Urinary bladder (tissue), 4 donors: ENCODE results near the gene CRAMP1. TPM values are rescaled to one million over a fixed set of nuclear protein-coding genes. Genes with fewer than 3 reads are reported as not detected.

Source experiments
- DNase-seq: peaks from one replicate; pipeline ENCODE4 v3.0.0-alpha.2; 2015; ENCODE audit errors: extremely low spot score
- H3K27ac ChIP-seq: one replicate; pipeline ENCODE4 v1.5.1; 2013; ENCODE audit warnings: low read depth, mild to moderate bottlenecking, moderate library complexity
- H3K36me3 ChIP-seq: one replicate; pipeline ENCODE4 v1.6.1; 2013; ENCODE audit warnings: mild to moderate bottlenecking, moderate library complexity; ENCODE audit not compliant: insufficient read depth
- H3K4me1 ChIP-seq: one replicate; pipeline ENCODE4 v1.6.1; 2013; ENCODE audit warnings: mild to moderate bottlenecking, moderate library complexity; ENCODE audit not compliant: insufficient read depth
- H3K4me3 ChIP-seq: one replicate; pipeline ENCODE4 v1.5.1; 2013; ENCODE audit warnings: low read depth, low read length
- WGBS: extraction: QIAGEN DNeasy Blood & Tissue Kit; methylation state at CpG from one replicate; pipeline ENCODE4 v1.1.7; 2013; 5-methylcytosine and 5-hydroxymethylcytosine counted together
- polyA plus RNA-seq: library from polyadenylated mRNA; stranded (reverse); fragments of 200-250 nt; gene quantifications from one replicate; pipeline ENCODE4 v1.2.3, GENCODE V29; 2013
- total RNA-seq: library from RNA; depleted of rRNA; stranded (reverse); fragments of >200 nt; gene quantifications from one replicate; pipeline ENCODE4 v1.2.3, GENCODE V29; 2014
- donor health status: healthy with polysubstance abuse.
- donor health status: healthy.

Gene CRAMP1
- total and polyA plus RNA-seq, 2 donors: 10.3 to 11.2 TPM

- Histone ChIP-seq H3K36me3 (no peaks in the 10 kb centered on the region), H3K4me3 (no peak overlapping the region), H3K4me1 (no peaks in the 10 kb centered on the region), H3K27ac (no peak overlapping the region)
- DNase-seq: no peak
- WGBS: 97% methylated on average over 13 of the region's 13 CpGs
These were observed 20.4 kb downstream of the CRAMP1 start for GRCh38 chr16:1632638-1632970.

- no peak for DNase-seq
- H3K36me3 ChIP-seq: no peaks in the 10 kb centered on the region
- 92% methylated on average over 12 of the region's 12 CpGs for WGBS
These were observed 21.1 kb downstream of the CRAMP1 start for GRCh38 chr16:1633310-1633709.

GRCh38 chr16:1634541-1634940 lies 22.4 kb downstream of the CRAMP1 start:
- WGBS: 97% methylated on average over 12 of the region's 12 CpGs
- H3K4me1 ChIP-seq: no peaks in the 10 kb centered on the region
- no peak overlapping the region for H3K27ac ChIP-seq
- H3K36me3 ChIP-seq: no peaks in the 10 kb centered on the region
- H3K4me3 ChIP-seq: no peak overlapping the region
- DNase-seq: no peak

More at GRCh38 chr16:1633310-1633709, 21.1 kb downstream of the CRAMP1 start:
- Histone ChIP-seq H3K27ac (no peak overlapping the region), H3K4me1 (no peaks in the 10 kb centered on the region), H3K4me3 (no peak overlapping the region)

DNA sequence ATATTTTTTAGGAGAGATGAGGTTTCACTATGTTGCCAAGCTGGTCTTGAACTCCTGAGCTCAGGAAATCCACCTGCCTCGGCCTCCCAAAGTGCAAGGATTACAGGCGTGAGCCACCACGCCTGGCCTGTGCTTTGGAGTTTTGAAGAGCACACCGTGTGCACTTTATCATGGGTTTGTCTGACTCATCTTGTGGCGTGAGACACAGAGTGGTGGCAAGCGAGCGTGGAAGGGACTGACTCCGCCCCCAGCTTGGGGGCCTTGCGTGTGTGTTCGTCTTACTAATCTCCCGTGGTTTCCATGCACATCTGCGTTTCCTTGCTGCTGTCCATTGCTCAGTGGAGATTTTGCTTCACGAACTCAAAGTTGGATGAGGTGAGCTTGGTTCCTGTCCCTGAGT lies 22.9 kb downstream of the CRAMP1 start:
- Histone ChIP-seq H3K27ac (no peak overlapping the region), H3K4me3 (no peak overlapping the region), H3K4me1 (no peaks in the 10 kb centered on the region), H3K36me3 (no peaks in the 10 kb centered on the region)
- WGBS: 93% methylated on average over 13 of the region's 13 CpGs
- no peak for DNase-seq

DNA sequence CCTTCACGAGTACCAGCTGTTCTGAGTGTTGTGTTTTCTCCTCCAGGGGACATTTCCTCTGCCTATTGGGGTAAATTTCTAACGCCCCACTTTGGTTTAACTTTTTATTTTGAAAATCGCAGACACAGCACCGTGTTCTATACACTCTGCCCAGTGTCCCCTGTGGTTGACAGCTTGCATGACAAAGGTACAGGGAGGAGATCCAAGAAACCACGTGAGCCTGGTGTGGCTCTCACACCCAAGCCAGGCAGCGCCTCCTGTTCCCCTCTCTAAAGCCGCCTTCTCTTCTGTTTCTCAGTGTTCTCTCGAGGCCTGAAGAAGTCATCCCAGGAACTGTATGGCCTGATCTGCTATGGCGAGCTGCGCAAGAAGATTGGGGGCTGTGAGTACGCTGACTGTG lies 25.4 kb downstream of the CRAMP1 start:
- no peak overlapping the region for H3K27ac ChIP-seq
- no peak overlapping the region for H3K4me3 ChIP-seq
- H3K36me3 ChIP-seq: peaks cover 2% of the 10 kb centered on the region
- no peaks in the 10 kb centered on the region for H3K4me1 ChIP-seq
- DNase-seq: no peak
- 93% methylated on average over 11 of the region's 11 CpGs for WGBS

GRCh38 chr16:1638757-1639156 lies 26.6 kb downstream of the CRAMP1 start:
- Histone ChIP-seq H3K4me1 (no peaks in the 10 kb centered on the region), H3K4me3 (no peak overlapping the region), H3K36me3 (peaks cover 2% of the 10 kb centered on the region), H3K27ac (no peak overlapping the region)
- 94% methylated on average over 8 of the region's 8 CpGs for WGBS
- DNase-seq: no peak

DNA sequence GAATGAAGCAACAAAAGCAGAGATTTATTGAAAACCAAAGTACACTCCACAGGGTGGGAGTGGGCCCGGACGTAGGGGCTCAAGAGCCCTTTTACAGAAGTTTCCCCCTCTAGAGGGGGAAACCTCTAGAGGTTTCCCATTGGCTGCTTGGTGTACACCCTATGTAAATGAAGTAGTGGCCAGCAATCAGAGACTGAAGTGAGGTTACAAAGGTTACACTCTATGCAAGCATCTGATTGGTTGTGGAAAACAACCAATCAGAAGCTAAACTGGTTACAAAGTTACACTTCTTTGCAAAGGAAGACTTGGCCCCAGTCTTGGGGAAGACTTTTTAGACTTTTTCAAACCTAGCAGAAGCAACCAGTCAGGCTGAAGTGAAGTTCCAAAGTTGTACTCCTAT lies 27.1 kb downstream of the CRAMP1 start:
- no peak overlapping the region for H3K4me3 ChIP-seq
- no peak for DNase-seq
- no peaks in the 10 kb centered on the region for H3K4me1 ChIP-seq
- 69% methylated on average over 2 of the region's 2 CpGs for WGBS
- peaks cover 2% of the 10 kb centered on the region for H3K36me3 ChIP-seq
- H3K27ac ChIP-seq: no peak overlapping the region

DNA sequence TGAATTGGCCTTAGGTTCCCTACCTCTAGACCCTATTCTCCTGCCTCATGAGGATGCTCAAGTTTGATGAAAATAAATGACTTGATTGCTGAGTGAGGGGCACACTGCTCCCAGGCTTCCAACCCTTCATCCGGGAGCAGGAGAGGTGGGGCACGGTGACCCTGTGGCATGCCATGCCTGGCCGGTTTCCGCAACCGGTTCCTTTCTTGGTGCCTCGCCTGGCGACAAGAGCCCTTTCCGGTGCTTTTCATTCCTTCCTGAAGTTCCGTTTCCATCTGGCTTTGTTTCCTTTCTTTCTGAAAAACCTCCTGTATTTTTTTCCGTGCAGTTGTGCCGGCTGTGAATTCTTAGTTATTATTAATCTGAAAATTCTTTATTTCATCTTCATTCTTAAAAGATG lies 27.7 kb downstream of the CRAMP1 start:
- Histone ChIP-seq H3K36me3 (peaks cover 2% of the 10 kb centered on the region), H3K4me1 (no peaks in the 10 kb centered on the region), H3K27ac (no peak overlapping the region), H3K4me3 (no peak overlapping the region)
- 85% methylated on average over 11 of the region's 11 CpGs for WGBS
- no peak for DNase-seq

- 79% methylated on average over 20 of the region's 20 CpGs for WGBS
- Histone ChIP-seq H3K4me1 (no peaks in the 10 kb centered on the region), H3K4me3 (no peak overlapping the region), H3K27ac (no peak overlapping the region), H3K36me3 (peaks cover 2% of the 10 kb centered on the region)
- DNase-seq: no peak
These were observed 28.2 kb downstream of the CRAMP1 start for GRCh38 chr16:1640261-1640941.

DNA sequence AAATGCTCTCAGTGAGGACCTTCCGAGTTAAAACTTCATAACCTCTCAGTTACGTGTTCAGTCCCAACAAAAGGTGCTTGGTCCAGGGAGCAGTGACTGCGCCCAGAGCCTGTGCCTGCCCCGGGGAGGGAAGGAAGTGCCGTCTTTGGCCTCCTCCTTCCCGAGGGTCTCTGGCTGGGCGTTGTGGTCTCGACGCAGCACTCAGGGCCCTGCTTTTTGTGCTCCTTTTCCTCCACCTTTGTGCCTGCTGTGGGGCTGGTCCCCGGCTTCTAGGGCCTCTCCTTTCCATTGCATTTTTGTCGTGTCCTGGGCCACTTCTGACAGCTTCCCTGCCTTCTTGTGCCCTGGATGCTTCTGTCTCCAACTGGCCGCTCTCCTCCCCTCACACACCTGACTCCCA lies 29.1 kb downstream of the CRAMP1 start:
- Histone ChIP-seq H3K4me3 (no peak overlapping the region), H3K36me3 (peaks cover 2% of the 10 kb centered on the region), H3K27ac (no peak overlapping the region), H3K4me1 (no peaks in the 10 kb centered on the region)
- WGBS: 93% methylated on average over 12 of the region's 12 CpGs
- no peak for DNase-seq

GRCh38 chr16:1642148-1642547 lies 30.0 kb downstream of the CRAMP1 start:
- no peak for DNase-seq
- 94% methylated on average over 5 of the region's 5 CpGs for WGBS
- H3K4me1 ChIP-seq: no peaks in the 10 kb centered on the region
- no peak overlapping the region for H3K27ac ChIP-seq
- no peak overlapping the region for H3K4me3 ChIP-seq
- H3K36me3 ChIP-seq: peaks cover 2% of the 10 kb centered on the region

DNA sequence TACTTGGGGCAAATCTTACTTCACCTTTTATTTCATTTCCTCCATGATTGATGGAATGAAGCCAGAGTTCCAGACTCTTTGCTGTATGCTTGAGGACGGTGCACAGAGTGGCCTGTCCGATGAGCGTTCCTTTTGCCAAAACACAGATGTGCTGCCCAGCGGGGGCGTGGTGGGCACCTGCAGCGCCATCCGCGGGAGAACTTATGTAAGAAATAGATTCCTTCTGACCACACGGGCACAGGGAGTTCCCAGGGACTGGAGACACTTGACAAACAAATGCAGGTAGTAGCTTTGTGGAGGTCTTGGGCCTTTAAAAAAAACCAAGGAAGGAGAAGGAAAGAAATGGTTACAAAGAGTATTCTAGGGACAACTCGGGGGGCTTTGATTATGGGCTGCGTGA lies 30.6 kb downstream of the CRAMP1 start:
- Histone ChIP-seq H3K4me3 (no peak overlapping the region), H3K36me3 (peaks cover 2% of the 10 kb centered on the region), H3K4me1 (no peaks in the 10 kb centered on the region), H3K27ac (no peak overlapping the region)
- DNase-seq: no peak
- 95% methylated on average over 11 of the region's 11 CpGs for WGBS

- Histone ChIP-seq H3K27ac (no peak overlapping the region), H3K4me3 (no peak overlapping the region), H3K4me1 (no peaks in the 10 kb centered on the region), H3K36me3 (peaks cover 2% of the 10 kb centered on the region)
- no peak for DNase-seq
- 93% methylated on average over 12 of the region's 12 CpGs for WGBS
These were observed 31.4 kb downstream of the CRAMP1 start for GRCh38 chr16:1643521-1643920.

GRCh38 chr16:1645914-1646525 lies 33.9 kb downstream of the CRAMP1 start:
- WGBS: 77% methylated on average over 13 of the region's 13 CpGs
- no peak overlapping the region for H3K27ac ChIP-seq
- H3K36me3 ChIP-seq: no peaks in the 10 kb centered on the region
- no peaks in the 10 kb centered on the region for H3K4me1 ChIP-seq
- no peak overlapping the region for H3K4me3 ChIP-seq
- no peak for DNase-seq
